NCI-H2171 (cell line): ENCODE results near the gene HOGA1.
A peak's percentile ranks its signal among the peaks of the same experiment; 100 is the strongest.
"Not testable (repeated sequence)": the region's sequence is repeated elsewhere in the genome, so short reads cannot be mapped to it uniquely, and the experiment has no call there.

ENCODE experiments used
- DNase-seq: peaks from one replicate; lab custom pipeline; 2025; lab: John Stamatoyannopoulos, UW

HOGA1 gene

DNA sequence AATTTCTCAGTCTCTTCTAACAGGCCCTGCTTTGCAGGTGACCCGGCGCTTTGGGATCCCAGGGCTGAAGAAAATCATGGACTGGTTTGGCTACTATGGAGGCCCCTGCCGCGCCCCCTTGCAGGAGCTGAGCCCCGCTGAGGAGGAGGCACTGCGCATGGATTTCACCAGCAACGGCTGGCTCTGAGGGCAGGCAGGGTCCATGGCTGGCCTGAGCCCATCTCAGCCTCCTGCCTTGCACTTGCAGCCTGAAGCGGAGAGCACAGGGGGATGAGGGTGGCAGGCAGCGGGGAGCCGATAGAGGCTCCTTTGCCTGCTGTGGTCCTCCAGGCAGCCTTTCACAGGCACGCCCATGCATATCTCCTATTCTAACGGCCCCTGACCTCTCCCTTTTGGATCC lies 27.3 kb downstream of the HOGA1 start:
- DNase-seq: no peak

DNA sequence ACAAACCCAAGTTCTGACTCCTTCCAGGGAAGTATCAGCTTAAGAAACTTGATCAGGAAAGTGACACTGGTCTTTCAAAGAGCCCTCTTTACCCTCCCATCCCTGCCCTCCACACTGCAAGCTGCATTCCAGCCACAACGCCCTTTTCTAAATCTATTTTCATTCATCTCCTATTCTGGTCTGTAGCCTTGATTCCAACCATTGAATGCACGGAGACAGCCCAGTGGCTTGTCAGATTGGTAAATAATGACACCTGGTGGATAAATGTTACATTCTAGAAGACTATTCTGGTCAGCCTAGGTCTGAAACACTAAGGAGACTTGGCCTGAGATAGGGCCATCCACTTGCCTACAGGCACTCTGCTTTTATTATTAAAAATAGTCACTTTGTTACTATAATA lies 28.2 kb downstream of the HOGA1 start:
- peak; percentile 2 for DNase-seq

DNA sequence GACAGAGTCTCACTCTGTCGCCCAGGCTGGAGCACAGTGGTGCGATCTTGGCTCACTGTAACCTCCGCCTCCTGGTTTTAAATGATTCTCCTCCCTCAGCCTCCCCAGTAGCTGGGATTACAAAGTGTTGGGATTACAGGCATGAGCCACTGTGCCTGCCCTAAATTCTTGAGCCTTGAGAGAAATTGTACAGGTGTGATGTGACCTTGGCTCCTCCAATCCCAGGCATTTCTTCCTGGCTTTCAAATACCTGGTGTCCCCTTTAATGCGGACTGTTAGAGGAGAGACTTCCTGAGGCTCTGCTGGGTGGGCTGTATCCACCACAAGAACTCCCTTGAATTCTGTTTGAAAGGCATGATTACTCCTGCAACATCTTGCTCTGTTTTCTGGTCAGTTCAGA lies 34.1 kb downstream of the HOGA1 start:
- DNase-seq: no peak

DNA sequence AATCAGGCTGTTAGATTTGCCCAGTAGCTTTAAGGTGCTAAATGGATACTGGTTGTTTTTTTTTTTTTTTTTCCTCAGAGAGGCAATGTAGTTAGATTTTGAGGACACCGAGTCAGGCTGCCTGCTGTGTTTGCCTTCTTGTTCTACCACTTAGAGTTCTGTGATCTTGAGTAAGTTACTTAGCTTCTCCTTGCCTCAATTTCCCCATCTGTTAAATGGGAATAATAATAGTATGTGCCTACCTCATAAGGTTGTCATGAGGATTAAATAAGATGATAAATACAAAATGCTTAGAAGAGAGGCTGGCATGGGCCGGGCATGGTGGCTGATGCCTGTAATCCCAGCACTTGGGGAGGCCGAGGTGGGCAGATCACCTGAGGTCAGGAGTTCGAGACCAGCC lies 34.5 kb downstream of the HOGA1 start:
- no peak for DNase-seq

DNA sequence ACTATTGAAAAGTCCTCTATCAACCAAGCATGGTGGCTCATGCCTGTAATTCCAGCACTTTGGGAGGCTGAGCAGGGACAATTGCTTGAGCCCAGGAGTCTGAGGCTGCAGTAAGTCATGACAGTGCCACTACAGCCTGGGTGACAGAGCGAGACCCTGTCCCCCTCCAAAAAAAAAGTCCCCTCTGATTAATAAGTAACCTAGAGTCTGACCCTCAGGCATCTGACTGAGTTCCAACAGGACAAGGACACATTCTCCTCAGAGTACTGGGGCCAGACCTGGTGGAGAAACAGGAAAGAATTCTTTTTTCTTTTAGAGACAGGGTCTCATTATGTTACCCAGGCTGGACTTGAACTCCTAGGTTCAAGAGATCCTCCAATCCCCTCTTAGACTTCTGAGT lies 39.1 kb downstream of the HOGA1 start:
- no peak for DNase-seq

DNA sequence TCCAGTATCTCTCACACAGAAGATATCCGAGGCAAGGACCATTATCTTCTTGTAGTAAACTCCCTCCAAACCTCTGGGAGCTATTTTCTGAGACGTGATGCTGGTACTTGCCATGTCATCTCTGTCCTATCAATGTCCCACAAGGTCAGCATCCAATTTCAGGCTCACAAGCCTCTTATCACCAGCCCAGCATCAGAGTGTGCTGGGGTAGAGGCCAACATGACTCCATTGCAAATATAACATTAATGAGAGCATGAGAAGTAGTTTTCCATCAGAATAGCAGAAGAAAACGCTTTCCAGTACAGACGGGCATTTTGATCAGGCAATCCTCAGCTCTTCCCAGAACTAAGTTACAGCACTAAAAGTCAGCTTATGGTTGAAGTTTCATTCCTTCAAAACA lies 43.5 kb downstream of the HOGA1 start:
- DNase-seq: no peak

DNA sequence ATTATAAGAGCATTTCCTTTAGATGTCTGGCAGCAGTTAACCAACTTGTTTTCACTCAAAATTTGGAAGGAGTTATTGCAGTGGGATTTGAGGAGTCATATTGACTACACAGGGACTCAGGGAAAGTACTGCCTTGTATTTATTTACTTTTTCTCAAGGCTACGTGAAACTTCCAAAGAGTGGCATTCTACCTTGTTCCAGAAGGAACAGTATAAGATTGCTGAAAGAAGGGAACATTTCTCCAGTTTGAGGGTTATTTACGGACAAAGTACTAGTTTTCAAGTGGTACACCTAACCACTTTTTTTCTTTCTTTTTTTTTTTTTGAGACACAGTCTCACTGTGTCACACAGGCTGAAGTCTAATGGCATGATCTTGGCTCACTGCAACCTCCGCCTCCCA lies 44.0 kb downstream of the HOGA1 start:
- DNase-seq: no peak

DNA sequence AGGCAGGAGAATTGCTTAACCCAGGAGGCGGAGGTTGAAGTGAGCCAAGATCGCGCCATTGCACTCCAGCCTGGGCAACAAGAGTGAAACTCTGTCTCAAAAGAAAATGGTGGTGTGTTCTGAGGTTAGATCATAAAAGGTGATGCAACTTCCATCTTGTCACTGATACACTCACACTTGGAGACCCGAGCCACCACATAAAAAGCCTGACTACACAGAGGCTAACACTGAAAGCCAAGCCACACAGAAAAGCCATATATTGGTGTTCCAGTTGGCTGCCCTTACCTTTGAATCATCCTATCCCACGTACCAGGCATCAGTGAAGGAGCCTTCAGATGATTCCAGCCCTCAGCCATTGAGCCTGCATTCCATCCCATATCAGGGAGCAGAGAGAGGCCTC lies 45.1 kb downstream of the HOGA1 start:
- DNase-seq: no peak

DNA sequence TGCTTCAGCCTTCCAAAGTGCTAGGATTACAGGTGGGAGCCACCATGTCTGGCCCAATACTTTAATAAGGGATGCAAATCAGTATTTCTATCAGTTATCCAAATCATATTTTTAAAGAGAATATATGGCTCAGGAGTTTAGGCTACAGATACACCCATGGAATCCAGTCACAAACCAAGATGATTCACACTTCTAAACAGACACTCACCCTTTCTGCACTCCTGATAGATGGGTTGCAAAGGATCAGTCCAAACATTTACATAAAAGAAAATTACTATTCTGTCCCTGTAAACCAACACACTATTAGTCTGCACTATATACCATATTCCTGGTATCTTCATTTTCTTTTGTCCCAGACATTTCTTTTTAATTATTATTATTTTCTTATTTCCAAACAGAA lies 46.9 kb downstream of the HOGA1 start:
- no peak for DNase-seq

DNA sequence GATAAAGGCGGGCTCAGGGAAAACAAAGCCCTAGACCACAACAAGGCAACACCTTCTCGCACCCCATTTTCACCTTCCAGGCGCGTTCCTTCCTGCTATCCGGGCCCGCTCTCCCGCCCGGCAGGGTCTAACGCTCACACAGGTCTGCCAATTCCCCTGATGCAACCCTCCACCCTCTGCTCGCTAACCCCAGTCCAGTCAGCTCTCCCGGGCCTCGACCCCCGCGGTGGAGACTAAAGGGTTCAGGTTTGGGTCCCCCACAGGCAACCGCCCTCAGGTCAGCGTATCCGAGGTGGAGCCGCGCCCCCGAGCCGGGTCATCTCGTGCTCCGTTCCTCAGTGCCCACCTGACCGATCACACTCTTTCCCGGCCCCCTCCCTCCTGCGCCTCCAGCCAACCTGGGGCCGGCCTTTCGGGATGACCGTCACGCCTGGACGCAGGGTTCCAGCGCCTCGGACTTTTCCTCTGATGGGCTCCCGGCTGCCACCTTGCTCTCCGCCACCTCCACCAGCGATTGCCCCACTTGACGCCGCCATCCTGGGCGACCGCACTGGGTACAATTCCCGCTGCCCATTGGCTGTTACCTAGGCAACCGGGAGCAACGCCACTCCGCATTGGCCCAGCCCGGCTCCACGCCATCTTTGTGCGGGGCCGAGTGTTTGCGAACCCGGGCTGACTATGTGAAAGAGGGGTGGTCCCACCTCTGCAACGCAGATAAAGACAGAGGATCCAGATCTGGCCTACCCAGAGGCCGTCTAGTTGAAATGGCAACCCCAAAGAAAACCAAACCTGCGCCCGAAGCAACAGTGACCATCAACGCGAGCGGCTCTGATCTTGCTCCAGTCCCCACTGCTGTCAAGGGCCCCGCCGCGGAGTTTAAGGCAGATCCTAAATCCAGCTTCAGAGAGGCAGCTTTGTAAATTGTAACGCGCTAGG lies 49.0 kb downstream of the HOGA1 start, which contains the start of gene MORN4:
MORN4 (minus strand) TSS at position 552 of the 936 bp plus-strand sequence. CDS start 13,847 bp downstream, outside the sequence.
- DNase-seq: peak; percentile 85

DNA sequence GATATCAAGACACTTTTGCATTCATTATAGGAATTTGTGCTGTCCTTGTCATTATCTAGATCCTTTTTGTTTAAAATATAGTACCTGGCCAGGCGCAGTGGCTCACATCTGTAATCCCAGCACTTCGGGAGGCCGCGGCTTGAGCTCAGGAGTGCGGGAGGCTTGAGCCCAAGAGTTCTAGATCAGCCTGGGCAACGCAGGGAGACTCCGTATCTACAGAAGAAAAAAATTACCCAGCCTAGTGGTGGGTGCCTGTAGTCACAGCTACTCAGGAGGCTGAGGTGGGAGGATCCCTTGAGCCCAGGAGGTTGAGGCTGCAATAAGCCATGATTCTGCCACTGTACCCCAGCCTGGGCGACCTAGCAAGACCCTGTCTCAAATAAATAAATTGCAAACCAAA lies 49.7 kb downstream of the HOGA1 start:
- no peak for DNase-seq

DNA sequence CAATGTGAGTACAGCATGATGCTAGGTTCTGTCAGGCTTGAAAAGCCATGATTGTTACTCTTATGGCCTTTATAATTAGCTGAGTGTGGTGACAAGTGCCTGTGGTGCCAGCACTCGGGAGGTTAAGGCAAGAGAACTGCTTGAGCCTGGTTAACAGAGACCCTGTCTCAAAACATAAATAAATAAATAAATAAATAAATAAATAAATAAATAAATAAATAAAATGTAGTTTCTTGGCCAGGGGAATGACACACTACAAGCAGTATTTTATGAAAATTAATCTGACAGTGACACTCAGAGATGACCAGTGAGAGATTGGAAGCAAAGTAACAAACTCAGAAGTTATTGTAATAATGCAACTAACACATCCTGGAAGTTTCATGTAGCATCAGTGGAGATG lies 51.4 kb downstream of the HOGA1 start:
- DNase-seq: no peak

DNA sequence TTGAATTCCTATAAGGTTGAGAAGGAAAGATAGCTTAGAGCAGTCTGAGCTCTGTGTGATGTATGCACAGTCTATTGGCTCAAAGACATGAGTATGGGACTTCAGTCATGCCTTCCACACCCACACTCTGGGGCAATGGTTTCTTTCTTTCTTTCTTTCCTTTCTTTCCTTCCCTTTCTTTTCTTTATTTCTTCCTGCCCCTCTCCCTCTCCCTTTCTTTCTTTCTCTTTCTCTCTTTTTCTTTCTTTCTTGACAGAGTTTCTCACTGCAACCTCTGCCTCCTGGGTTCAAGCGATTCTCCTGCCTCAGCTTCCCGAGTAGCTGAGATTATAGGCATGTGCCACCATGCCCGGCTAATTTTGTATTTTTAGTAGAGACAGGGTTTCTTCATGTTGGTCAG lies 54.9 kb downstream of the HOGA1 start:
- DNase-seq: not testable (repeated sequence)

DNA sequence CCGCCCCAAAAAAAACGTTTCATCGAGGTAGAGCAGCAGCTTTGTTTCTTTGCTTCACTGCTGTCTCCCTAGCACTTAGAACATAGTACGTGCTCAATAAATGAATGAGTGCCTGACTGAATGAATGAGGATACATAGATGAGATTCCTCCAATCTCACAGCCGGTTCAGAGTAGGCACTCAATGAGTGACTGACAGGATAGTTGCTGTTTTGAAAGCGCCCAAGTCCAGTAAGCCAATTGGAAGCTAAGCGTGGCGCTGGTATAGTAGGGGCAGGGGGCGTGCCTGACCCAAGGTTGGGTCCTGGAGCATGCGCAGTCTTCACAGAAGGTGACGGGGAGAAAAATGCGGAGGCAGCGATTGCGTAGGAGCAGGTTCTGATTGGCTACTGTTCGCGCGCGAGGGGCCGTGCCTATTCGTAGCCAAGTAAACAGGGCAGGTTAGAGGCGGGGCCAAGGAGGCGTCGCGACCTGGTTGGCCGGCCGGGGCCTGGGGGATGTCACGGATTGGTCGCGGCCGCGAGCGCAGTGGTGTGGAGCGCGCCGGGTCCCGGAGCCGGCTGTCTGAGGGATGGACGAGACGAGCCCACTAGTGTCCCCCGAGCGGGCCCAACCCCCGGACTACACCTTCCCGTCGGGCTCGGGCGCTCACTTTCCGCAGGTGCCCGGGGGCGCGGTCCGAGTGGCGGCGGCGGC lies 56.1 kb downstream of the HOGA1 start, which contains the start of gene PI4K2A:
PI4K2A (plus strand) TSS at position 498 of the 694 bp plus-strand sequence; CDS start at position 570, 72 bp downstream.
- peak; percentile 92 for DNase-seq

DNA sequence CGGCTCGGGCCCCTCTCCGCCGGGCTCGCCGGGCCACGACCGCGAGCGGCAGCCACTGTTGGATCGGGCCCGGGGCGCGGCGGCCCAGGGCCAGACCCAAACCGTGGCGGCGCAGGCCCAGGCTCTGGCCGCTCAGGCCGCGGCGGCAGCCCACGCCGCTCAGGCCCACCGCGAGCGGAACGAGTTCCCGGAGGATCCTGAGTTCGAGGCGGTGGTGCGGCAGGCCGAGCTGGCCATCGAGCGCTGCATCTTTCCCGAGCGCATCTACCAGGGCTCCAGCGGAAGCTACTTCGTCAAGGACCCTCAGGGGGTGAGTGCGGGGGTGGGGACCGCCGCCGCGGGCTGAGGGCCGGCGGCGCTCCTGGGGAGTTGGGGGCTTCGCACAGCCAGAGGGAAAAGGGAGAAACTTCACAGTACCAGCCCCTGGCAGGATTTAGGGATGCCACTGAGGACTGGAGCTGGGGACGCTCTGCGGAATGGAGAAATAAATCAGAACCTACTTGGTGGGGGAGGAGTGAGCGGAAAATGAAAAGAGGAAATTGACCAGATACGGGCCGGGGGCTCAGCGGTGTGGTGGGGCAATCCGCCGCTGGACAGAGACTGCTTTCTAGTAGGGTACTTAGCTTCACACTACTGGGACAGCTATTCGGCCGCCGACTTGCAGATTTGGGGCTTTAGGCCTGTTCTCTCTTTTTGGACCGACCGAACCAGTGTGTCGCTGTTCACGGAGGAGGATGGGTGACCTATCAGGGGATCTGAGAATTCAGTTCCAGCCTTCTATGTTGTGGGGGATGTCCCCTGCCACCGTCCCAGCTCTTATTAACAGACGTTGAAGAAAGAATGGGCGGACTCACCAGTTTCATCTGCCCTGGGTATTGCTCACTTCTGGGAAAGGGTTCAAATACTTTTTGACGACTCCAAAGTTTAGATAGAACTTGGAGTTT lies 57.0 kb downstream of the HOGA1 start:
- no peak for DNase-seq

DNA sequence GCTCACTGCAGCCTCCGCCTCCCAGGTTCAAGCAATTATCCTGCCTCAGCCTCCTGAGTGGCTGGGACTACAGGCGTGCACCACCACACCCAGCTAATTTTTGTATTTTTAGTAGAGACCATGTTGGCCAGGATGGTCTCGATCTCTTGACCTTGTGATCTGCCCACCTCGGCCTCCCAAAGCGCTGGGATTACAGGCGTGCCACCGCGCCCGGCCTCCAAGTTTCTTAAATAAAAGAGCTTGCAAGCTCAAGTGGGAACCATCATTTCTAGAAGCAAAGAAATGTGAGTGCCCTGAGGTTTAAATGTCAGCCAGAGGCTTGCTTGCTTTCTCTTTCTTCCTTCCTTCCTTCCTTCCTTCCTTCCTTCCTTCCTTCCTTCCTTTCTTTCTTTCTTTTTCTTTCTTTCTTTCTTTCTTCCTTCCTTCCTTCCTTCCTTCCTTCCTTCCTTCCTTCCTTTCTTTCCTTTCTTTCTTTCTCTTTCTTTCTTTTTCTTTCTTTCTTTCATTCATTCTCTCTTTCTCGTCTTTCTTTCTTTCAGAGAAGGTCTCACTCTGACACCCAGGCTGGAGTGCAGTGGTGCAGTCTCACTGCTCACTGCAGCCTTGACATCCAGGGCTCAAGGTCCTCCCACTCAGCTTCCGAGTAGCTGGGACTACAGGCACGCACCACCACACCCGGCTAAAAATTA lies 58.4 kb downstream of the HOGA1 start:
- not testable (repeated sequence) for DNase-seq

DNA sequence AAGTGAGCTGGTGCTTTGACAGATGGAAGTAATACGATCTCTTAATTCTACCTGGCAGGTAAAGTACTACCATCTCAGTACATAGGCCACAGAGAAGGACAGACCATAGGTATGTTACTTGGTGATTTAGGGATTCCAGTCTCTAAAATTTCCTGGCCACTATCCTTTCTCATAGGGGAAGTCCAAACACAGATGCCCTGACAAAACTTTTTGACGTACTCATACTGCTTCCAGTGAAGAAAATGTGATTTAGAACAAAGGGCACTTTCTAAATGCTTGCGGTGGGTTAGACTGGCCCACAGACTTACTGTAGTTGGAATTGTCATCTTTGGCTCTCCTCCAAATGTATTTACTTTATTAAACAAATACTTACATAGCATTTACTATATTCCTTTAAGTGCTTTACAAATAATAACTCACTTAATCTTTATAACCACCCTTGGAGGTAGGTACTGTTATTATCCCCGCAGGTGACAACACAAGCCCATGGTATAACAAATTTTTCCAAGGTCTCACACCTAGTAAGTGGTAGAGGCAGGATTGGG lies 59.3 kb downstream of the HOGA1 start:
- DNase-seq: no peak

DNA sequence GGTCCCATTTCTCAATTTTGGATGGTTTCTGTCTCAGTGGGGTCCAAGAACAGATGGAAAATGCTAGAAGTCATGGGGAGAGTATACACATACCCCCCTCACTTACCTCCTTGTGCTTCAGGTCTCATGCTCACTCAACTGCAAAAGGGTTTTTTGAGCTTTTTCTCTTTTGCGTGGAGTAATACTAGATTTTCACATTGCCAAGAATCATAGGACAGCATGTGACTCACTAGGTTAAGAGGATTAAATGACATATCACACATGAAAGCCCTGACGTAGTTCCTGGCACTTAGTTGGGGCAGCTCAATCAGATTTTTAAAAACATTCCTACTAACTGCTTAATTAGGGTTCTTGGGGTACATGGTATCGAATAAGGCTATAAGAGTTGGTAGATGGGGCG lies 60.7 kb downstream of the HOGA1 start:
- no peak for DNase-seq

DNA sequence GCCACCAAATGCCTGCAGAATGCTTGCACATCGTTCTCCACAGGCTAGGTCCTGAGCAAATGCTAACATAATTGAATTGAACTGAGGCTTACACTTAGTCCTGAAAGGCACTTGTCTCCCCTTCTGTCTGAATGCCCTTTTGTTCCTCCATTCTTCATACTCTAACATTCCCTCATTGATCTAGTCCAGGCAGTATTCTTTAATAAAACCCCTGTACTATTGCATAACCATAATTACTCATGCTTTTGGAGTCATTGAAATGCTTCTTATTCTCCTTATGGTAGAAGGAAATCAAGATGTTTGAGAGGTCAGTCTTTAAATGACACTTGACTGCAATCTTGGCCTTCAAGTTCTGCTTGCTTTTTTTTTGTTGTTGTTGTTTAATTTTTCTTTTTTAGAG lies 63.4 kb downstream of the HOGA1 start:
- no peak for DNase-seq

DNA sequence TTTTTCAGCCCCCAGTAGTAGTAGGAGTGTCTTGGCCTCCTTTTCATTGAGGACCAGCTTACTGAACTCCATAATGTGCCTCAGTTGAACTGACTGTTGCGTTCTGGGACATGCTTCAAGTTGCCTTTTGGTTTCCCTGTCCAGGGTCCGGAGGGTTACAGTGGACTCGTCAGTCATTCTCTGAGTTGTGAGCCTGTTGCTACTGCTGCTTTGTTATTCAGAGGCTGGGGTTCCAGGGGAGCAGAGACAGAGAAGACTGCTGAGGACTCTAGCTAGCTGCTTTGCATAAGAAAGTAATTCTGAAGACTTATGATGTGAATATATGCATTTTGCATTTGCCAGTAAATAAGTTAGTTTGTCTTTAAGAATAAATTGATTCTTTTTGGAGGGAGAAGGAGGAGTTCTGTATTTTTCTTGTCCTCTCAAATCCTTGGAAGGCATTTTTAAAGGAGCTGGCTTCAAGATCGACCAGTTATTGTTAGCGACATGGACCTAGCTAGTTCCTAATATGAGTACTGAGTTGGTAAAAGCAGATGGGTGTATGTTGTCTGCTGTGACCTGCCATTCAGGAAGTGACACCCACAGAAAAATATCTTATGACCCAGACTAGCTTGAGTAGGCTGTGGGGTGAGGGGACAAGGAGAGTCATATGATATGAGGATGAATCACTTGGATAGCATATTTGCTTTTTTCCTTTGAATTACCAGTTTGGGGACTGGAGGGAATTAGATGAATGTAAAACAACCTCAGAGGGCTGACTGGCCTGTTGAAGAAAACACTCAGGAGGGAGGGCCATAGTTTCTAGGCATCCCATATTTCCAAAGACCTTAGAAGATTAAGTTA lies 64.6 kb downstream of the HOGA1 start:
- DNase-seq: no peak
